ENCODE results near the gene GEMIN5. TPM values are rescaled to one million over a fixed set of nuclear protein-coding genes. Genes with fewer than 3 reads are reported as not detected.
"Not testable (repeated sequence)": the region's sequence is repeated elsewhere in the genome, so short reads cannot be mapped to it uniquely, and the experiment has no call there.

The GEMIN5 gene
- total and polyA plus RNA-seq, 2 of the 13 experiments (the other 11 are each of a cell fraction or from before 2014, with no cell fraction given): 6.6 to 28.6 TPM

DNA sequence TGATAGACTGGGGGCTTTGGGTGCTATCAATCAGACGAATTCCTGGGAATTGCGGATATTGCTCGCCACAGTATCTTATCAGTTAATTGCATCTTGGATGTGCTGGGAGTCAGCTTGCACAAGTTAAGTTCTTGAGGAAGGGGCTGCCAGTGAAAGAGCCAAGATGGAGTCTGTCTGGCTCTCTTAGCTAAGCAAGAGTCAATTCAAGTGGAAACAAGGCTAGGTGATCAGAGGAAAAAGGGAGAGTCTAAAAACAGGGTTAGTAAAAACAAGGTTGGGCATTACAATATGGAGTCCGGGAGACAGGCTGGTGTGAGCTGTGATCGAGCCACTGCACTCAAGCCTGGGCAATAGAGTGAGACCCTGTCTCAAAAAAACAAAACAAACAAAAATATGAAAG lies 1.4 kb upstream of the GEMIN5 start:
- Histone ChIP-seq H2AFZ (ENCODE audit: low read length) (peak overlapping the region; percentile 56), H3K4me1 (ENCODE audit: insufficient read depth, low read length) (peaks cover 46% of the 10 kb centered on the region), H3K36me3 (replicated peaks in 1 of 2; ENCODE audit: control insufficient read depth in 1 of 2, insufficient read depth in 2 of 2, low read length in 2 of 2) (peaks cover 5 to 13% of the 10 kb centered on the region in 2 experiments), H3K79me2 (ENCODE audit: insufficient read depth, low read length) (peaks cover 62% of the 10 kb centered on the region)
- H3K9me3 ChIP-seq (ENCODE audit: low read length); ATAC-seq; H3K27ac ChIP-seq (ENCODE audit: extremely low read length, insufficient read depth, low read length); POLR2A ChIA-PET; H3K9ac ChIP-seq (ENCODE audit: insufficient read depth, low read depth, low read length); H3K27me3 ChIP-seq (ENCODE audit: control insufficient read depth in 1 of 2, insufficient read depth in 2 of 2, low read length in 2 of 2); FAIRE-seq; H4K20me1 ChIP-seq (ENCODE audit: insufficient read depth, low read length); DNase-seq (ENCODE audit: low spot score); H3K4me2 ChIP-seq (ENCODE audit: low read depth, low read length); H3K4me3 ChIP-seq (replicated peaks in 1 of 3; ENCODE audit: insufficient read depth in 1 of 3, low read depth in 2 of 3, low read length in 3 of 3); CTCF ChIA-PET (ENCODE audit: low intra/inter-chr PET ratio, low total read pairs); BruUV-seq (replicated peaks); in situ Hi-C loops (cut with HindIII; ENCODE audit: extremely low pct_ligation_motif_present, low pct_unique_long_range_greater_than_20kb): not testable (repeated sequence)
- 93% methylated on average over 5 of the region's 5 CpGs for WGBS (ENCODE audit: low lambda C conversion rate)
- intact Hi-C loops (cut with micrococcal nuclease; ENCODE audit: unreplicated experiment): loop anchor here (5.0 kb wide), 1 partner anchor 68 kb away; no protein-coding TSS in a partner anchor

GRCh38 chr5:154937186-154937717 lies 759 bp downstream of the GEMIN5 start:
- POLR2A ChIA-PET: interaction anchor here (0.7 to 1.8 kb wide), 6 partner anchors 15 to 255 kb away, joined by 3 to 5 read pairs (median 4); partner anchors contain the start of gene CNOT8
- no peaks in the 10 kb centered on the region for H4K20me1 ChIP-seq (ENCODE audit: insufficient read depth, low read length)
- no TSS peak for BruUV-seq (replicated peaks)
- peak overlapping the region; percentile 73 to 88 (median 78) for H3K4me3 ChIP-seq (replicated peaks in 1 of 3; ENCODE audit: insufficient read depth in 1 of 3, low read depth in 2 of 3, low read length in 3 of 3)
- H3K4me2 ChIP-seq (ENCODE audit: low read depth, low read length): peak overlapping the region; percentile 86
- peaks cover 43% of the 10 kb centered on the region for H3K79me2 ChIP-seq (ENCODE audit: insufficient read depth, low read length)
- 3% methylated on average over 5 of the region's 11 CpGs for WGBS (ENCODE audit: low lambda C conversion rate)
- CTCF ChIA-PET (ENCODE audit: low intra/inter-chr PET ratio, low total read pairs): no interaction called here
- peaks cover 43% of the 10 kb centered on the region for H3K4me1 ChIP-seq (ENCODE audit: insufficient read depth, low read length)
- no peak overlapping the region for H2AFZ ChIP-seq (ENCODE audit: low read length)
- no peaks in the 10 kb centered on the region for H3K9me3 ChIP-seq (ENCODE audit: low read length)
- H3K27ac ChIP-seq (ENCODE audit: extremely low read length, insufficient read depth, low read length): peak overlapping the region; percentile 63
- peak overlapping the region; percentile 81 for H3K9ac ChIP-seq (ENCODE audit: insufficient read depth, low read depth, low read length)
- DNase-seq (ENCODE audit: low spot score) (no peak), ATAC-seq (no peak), FAIRE-seq (peak; percentile 21)
- H3K36me3 ChIP-seq (replicated peaks in 1 of 2; ENCODE audit: control insufficient read depth in 1 of 2, insufficient read depth in 2 of 2, low read length in 2 of 2): peaks cover 6 to 26% of the 10 kb centered on the region in 2 experiments
- H3K27me3 ChIP-seq (ENCODE audit: control insufficient read depth in 1 of 2, insufficient read depth in 2 of 2, low read length in 2 of 2): no peaks in the 10 kb centered on the region; a peak in 1 of 5 replicates
- in situ Hi-C loops (cut with HindIII; ENCODE audit: extremely low pct_ligation_motif_present, low pct_unique_long_range_greater_than_20kb): no loop called here
- intact Hi-C loops (cut with micrococcal nuclease; ENCODE audit: unreplicated experiment): loop anchor here (1.0 to 5.0 kb wide), 2 partner anchors 70 to 290 kb away; no protein-coding TSS in a partner anchor
- TF ChIP-seq, protein P1, sequence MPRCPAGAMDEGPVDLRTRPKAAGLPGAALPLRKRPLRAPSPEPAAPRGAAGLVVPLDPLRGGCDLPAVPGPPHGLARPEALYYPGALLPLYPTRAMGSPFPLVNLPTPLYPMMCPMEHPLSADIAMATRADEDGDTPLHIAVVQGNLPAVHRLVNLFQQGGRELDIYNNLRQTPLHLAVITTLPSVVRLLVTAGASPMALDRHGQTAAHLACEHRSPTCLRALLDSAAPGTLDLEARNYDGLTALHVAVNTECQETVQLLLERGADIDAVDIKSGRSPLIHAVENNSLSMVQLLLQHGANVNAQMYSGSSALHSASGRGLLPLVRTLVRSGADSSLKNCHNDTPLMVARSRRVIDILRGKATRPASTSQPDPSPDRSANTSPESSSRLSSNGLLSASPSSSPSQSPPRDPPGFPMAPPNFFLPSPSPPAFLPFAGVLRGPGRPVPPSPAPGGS (CRISPR knock-in tag; IDR thresholded peaks at IDR 0.05): no peak
- TF ChIP-seq ZNF674 (CRISPR knock-in tag; IDR thresholded peaks at IDR 0.05; ENCODE audit: low read depth) (no peak), BCL6 (CRISPR knock-in tag; IDR thresholded peaks at IDR 0.05) (no peak), JUN (CRISPR knock-in tag; IDR thresholded peaks at IDR 0.05) (no peak), POGK (CRISPR knock-in tag; conservative IDR thresholded peaks at IDR 0.05) (no peak), MTF1 (CRISPR knock-in tag; IDR thresholded peaks at IDR 0.05) (no peak), MTF2 (CRISPR knock-in tag; IDR thresholded peaks at IDR 0.05; ENCODE audit: borderline replicate concordance) (0 out of 2 replicates have a peak, but pooled peaks have one; percentile 56), PPARG (CRISPR knock-in tag; conservative IDR thresholded peaks at IDR 0.05) (0 out of 2 replicates have a peak, but pooled peaks have one; percentile 14), ARID4A (CRISPR knock-in tag; IDR thresholded peaks at IDR 0.05; ENCODE audit: borderline replicate concordance) (no peak), ZNF296 (CRISPR knock-in tag; conservative IDR thresholded peaks at IDR 0.05) (no peak)

Data from HepG2 (cell line).